ENCODE data around the gene MED27.

DNA sequence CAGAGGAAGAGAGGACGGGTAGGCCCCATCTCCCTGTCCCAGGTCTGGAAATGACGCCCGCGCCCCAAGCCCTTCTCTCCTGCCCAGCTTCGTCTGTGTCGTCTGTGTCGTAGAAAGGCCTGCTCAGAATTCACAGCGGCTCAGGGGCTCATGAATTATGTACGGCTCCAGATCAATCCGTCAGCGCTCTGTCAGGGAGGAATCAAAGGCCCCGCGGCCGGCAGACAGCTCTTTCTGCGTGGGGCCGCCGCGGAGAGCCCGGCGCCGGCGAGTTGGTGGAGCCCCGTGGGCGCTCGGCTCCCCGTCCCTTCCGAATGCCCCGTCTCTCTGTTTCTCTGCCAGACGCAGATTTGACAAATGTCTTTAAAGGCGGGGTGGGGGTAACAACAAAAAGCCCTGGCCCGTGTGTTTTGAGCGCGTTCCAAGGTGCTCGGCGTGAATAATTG lies 255.9 kb downstream of the MED27 start:
- TF ChIP-seq POLR2A (IDR thresholded peaks at IDR 0.05) (no peak), CTCF (IDR thresholded peaks at IDR 0.05) (no peak)
